Calu3 (cell line): ENCODE measurements around the gene C1orf232. TPM values are rescaled to one million over a fixed set of nuclear protein-coding genes. Genes with fewer than 3 reads are reported as not detected.

Experiments
- BruUV-seq: library from RNA; stranded (reverse); fragments of 400-500 nt; replicated peaks from 2 replicates; lab custom pipeline; 2021; lab: Mats Ljungman, UMichigan
- CTCF ChIA-PET: fragments of 300-600 bp; sonication (Branson Sonifier 250); formaldehyde crosslinking; loops from one replicate; lab custom pipeline; 2022; ENCODE audit warnings: antibody characterized with exemption; lab: Charles Lee
- DNase-seq: peaks from one replicate; pipeline ENCODE4 v3.0.0; 2022
- H3K27ac Mint-ChIP-seq: one replicate; pipeline ENCODE4 v1.8.0; 2022; ENCODE audit warnings: mixed read lengths; ENCODE audit not compliant: unreplicated experiment
- H3K27me3 Mint-ChIP-seq: one replicate; pipeline ENCODE4 v1.8.0; 2022; ENCODE audit warnings: mixed read lengths; ENCODE audit not compliant: unreplicated experiment
- H3K36me3 Mint-ChIP-seq: one replicate; pipeline ENCODE4 v1.8.0; 2022; ENCODE audit warnings: mild to moderate bottlenecking, moderate library complexity, mixed read lengths; ENCODE audit not compliant: insufficient read depth, unreplicated experiment
- H3K4me1 Mint-ChIP-seq: one replicate; pipeline ENCODE4 v1.8.0; 2022; ENCODE audit warnings: mild to moderate bottlenecking, low read depth, mixed read lengths; ENCODE audit not compliant: unreplicated experiment
- H3K4me3 Mint-ChIP-seq: one replicate; pipeline ENCODE4 v1.8.0; 2022; ENCODE audit warnings: mild to moderate bottlenecking, low read depth, moderate library complexity, mixed read lengths; ENCODE audit not compliant: unreplicated experiment
- H3K9me3 Mint-ChIP-seq: one replicate; pipeline ENCODE4 v1.8.0; 2022; ENCODE audit warnings: low read depth, mixed read lengths; ENCODE audit not compliant: unreplicated experiment
- CTCF ChIP-seq: fragments of 200-600 bp; IDR thresholded peaks from one replicate; pipeline ENCODE4 v1.8.0; 2022; ENCODE audit warnings: antibody characterized with exemption; ENCODE audit not compliant: unreplicated experiment
- intact Hi-C: fragments of 100-400 bp; cut with micrococcal nuclease; formaldehyde crosslinking; loops from one replicate; pipeline ENCODE4 v1.10.0; 2022; ENCODE audit not compliant: unreplicated experiment
- total RNA-seq: library from RNA; stranded (reverse); gene quantifications from 2 replicates; pipeline ENCODE4 v1.2.3, GENCODE V29; 2022

C1orf232 gene
- total RNA-seq, 1 experiment from 2014 or later = not detected

- peak overlapping the region; percentile 50 for H3K4me3 Mint-ChIP-seq
- H3K9me3 Mint-ChIP-seq = no peaks in the 10 kb centered on the region
- no peak overlapping the region for H3K27ac Mint-ChIP-seq
- no TSS peak for BruUV-seq
- peaks cover 20% of the 10 kb centered on the region for H3K36me3 Mint-ChIP-seq
- CTCF ChIA-PET = no interaction called here
- no peaks in the 10 kb centered on the region for H3K4me1 Mint-ChIP-seq
- peaks cover 13% of the 10 kb centered on the region for H3K27me3 Mint-ChIP-seq
- DNase-seq = no peak
- intact Hi-C loops = loop anchor here (5.0 kb wide), 1 partner anchor 58 kb away; no protein-coding TSS in a partner anchor
- TF ChIP-seq CTCF = no peak
These were observed 3.6 kb downstream of the C1orf232 start for GRCh38 chr1:26164861-26165842.

DNA sequence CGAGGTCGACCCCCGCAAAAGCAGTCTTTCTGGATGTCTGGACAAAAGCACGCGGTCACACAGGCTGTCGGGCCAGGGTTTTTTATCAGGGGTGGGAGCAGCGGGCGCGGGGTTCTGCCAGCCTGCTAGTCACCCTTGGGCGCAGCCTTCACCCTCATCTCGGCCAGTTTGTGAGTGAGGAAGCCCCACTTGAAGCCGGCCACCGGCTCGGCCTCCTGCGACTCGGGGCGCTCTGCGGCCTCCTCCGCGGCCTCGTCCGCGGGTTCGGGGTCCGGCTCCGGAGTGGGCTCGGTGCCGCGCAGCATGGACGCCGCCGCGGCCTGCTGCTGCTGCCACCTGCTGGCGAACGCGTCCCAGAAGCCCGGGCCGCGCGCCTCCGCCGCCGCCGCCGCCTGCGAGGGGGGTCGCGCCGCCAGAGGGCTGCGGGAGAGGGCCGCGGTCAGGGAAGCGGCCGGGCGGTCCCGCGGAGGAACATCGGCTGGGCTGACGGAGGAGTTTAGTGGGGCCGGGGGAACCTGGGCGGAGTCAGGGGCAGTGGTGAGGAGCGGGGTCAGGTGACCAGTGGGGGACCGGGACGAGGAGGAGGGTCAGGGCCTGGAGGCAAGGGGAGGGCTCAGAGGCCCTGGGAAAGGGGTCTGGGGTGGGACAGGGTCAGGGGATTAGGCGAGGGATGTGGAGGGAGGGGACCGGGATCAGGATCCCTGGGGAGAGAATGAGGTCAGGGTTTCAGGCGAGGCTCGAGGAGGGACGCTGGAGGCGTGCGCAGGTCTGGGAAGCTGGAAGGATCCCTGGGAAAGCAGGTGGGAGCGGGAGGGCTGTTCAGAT, 4.5 kb downstream of the C1orf232 start:
- TF ChIP-seq CTCF = peak; percentile 63
- Mint-ChIP-seq H3K27ac (no peak overlapping the region), H3K9me3 (no peaks in the 10 kb centered on the region), H3K4me1 (no peaks in the 10 kb centered on the region), H3K4me3 (peak overlapping the region; percentile 50), H3K27me3 (peaks cover 13% of the 10 kb centered on the region), H3K36me3 (peaks cover 11% of the 10 kb centered on the region)
- intact Hi-C loops = loop anchor here (5.0 kb wide), 1 partner anchor 57 kb away; no protein-coding TSS in a partner anchor
- DNase-seq = peak; percentile 59
- CTCF ChIA-PET = no interaction called here
- BruUV-seq = no TSS peak

DNA sequence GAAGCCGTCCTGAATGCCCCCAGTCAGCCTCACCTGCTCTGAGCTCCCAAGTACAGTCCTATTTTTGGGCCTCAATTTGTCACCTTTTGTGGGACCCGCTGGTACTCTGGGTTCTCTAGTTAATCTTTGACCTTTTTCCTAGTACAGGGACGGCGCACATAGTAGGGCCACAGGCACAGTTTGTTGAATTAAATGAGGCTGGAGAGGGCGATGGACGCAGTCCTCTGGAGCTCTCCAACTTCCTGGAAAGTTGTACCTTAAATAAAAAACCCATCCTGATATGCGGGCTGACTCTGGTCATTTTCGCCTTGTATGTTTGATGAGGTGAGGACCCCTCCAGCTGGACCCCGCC, 5.1 kb downstream of the C1orf232 start:
- intact Hi-C loops = loop anchor here (5.0 kb wide), 1 partner anchor 56 kb away; no protein-coding TSS in a partner anchor
- BruUV-seq = no TSS peak
- CTCF ChIA-PET = no interaction called here
- Mint-ChIP-seq H3K27me3 (peaks cover 13% of the 10 kb centered on the region), H3K9me3 (no peaks in the 10 kb centered on the region), H3K36me3 (peaks cover 11% of the 10 kb centered on the region), H3K27ac (no peak overlapping the region), H3K4me3 (no peak overlapping the region), H3K4me1 (no peaks in the 10 kb centered on the region)
- DNase-seq = no peak
- TF ChIP-seq CTCF = no peak

DNA sequence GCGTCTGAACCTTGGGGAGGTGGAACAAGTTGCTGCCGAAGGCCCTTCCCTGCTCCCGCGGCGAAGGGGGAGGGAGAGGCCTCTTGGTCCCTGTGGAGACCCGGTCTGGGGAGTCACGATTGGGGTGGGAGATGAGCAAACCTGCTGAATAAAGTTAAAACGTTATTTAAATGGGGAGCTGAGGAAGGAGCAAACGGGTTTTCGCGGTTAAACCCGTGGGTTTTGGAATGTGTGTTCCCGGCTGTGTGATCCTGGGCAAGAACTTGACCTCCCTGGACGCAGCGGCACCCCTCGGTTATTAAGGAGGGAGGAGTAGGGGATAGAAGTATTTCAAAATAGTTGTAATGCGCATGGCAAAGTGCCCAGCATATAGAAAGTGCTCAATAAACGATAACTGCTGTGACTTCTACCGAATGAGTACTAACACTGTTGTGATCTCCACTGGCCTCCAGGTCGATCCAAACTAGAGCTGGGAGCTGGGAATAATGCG, 6.5 kb downstream of the C1orf232 start:
- H3K27me3 Mint-ChIP-seq = peaks cover 13% of the 10 kb centered on the region
- CTCF ChIA-PET = interaction anchor here (0.6 kb wide), 1 partner anchor 71 kb away, joined by 3 read pairs; the partner anchor contains the start of gene CEP85
- DNase-seq = no peak
- H3K36me3 Mint-ChIP-seq = peaks cover 11% of the 10 kb centered on the region
- BruUV-seq = no TSS peak
- peak overlapping the region; percentile 67 for H3K4me3 Mint-ChIP-seq
- intact Hi-C loops = loop anchor here (5.0 kb wide), 1 partner anchor 55 kb away; no protein-coding TSS in a partner anchor
- H3K4me1 Mint-ChIP-seq = no peaks in the 10 kb centered on the region
- no peak for TF ChIP-seq CTCF
- H3K9me3 Mint-ChIP-seq = no peaks in the 10 kb centered on the region
- H3K27ac Mint-ChIP-seq = peak overlapping the region; percentile 21
